Measurements from ENCODE around the gene STH.

STH gene

GRCh38 chr17:45968732-45969131 lies 30.3 kb upstream of the STH start:
- no peak for FAIRE-seq

- FAIRE-seq: no peak
These were observed 29.3 kb upstream of the STH start for GRCh38 chr17:45969726-45970125.

- no peak for FAIRE-seq
These were observed 28.4 kb upstream of the STH start for GRCh38 chr17:45970659-45971058.

GRCh38 chr17:45971698-45972141 lies 27.3 kb upstream of the STH start:
- no peak for FAIRE-seq

GRCh38 chr17:45972531-45972930 lies 26.5 kb upstream of the STH start:
- FAIRE-seq: no peak

GRCh38 chr17:45973099-45973780 lies 25.8 kb upstream of the STH start:
- FAIRE-seq: no peak

GRCh38 chr17:45973946-45974859 lies 24.8 kb upstream of the STH start:
- FAIRE-seq: no peak

- FAIRE-seq: no peak
These were observed 24.0 kb upstream of the STH start for GRCh38 chr17:45974916-45975630.

- no peak for FAIRE-seq
These were observed 23.3 kb upstream of the STH start for GRCh38 chr17:45975640-45976295.

- no peak for FAIRE-seq
These were observed 22.7 kb upstream of the STH start for GRCh38 chr17:45976391-45976754.

GRCh38 chr17:45976755-45977505 lies 22.1 kb upstream of the STH start:
- no peak for FAIRE-seq

GRCh38 chr17:45977506-45977824 lies 21.6 kb upstream of the STH start:
- no peak for FAIRE-seq

GRCh38 chr17:45977976-45978626 lies 20.9 kb upstream of the STH start:
- no peak for FAIRE-seq

- no peak for FAIRE-seq
These were observed 19.9 kb upstream of the STH start for GRCh38 chr17:45979137-45979536.

GRCh38 chr17:45980855-45981254 lies 18.2 kb upstream of the STH start:
- FAIRE-seq: no peak

- no peak for FAIRE-seq
These were observed 17.7 kb upstream of the STH start for GRCh38 chr17:45981306-45981705.

GRCh38 chr17:45982791-45983613 lies 16.0 kb upstream of the STH start:
- FAIRE-seq: no peak

- no peak for FAIRE-seq
These were observed 15.3 kb upstream of the STH start for GRCh38 chr17:45983614-45984310.

GRCh38 chr17:45984368-45984767 lies 14.7 kb upstream of the STH start:
- FAIRE-seq: no peak

GRCh38 chr17:45985447-45985846 lies 13.6 kb upstream of the STH start:
- no peak for FAIRE-seq

Measured in G401.6 (cell line).